Effector memory CD4-positive, alpha-beta T cell (primary cell): ENCODE measurements around the gene GMPPA.

Experiments
- DNase-seq, 3 donors: peaks; one replicate each; pipeline ENCODE4 v3.0.0-alpha.2; 2020
- H3K27ac ChIP-seq: 2 replicates; pipeline ENCODE4 v1.7.0; 2013; ENCODE audit warnings: mild to moderate bottlenecking, low read length, moderate library complexity; ENCODE audit not compliant: insufficient read depth, poor library complexity, severe bottlenecking
- H3K27me3 ChIP-seq: replicated peaks from 2 replicates; pipeline ENCODE4 v1.7.0; 2013; ENCODE audit warnings: mild to moderate bottlenecking, low read length; ENCODE audit not compliant: insufficient read depth, control insufficient read depth, poor library complexity, severe bottlenecking
- H3K36me3 ChIP-seq: 2 replicates; pipeline ENCODE4 v1.7.0; 2013; ENCODE audit warnings: mild to moderate bottlenecking, low read length, moderate library complexity; ENCODE audit not compliant: control insufficient read depth, insufficient read depth
- H3K4me1 ChIP-seq: 2 replicates; pipeline ENCODE4 v1.7.0; 2013; ENCODE audit warnings: low read length, mild to moderate bottlenecking; ENCODE audit not compliant: control insufficient read depth, insufficient read depth, poor library complexity, severe bottlenecking
- H3K4me3 ChIP-seq: 2 replicates; pipeline ENCODE4 v1.7.0; 2013; ENCODE audit warnings: low read length, low read depth, mild to moderate bottlenecking; ENCODE audit not compliant: insufficient read depth, poor library complexity, severe bottlenecking
- H3K9me3 ChIP-seq: 2 replicates; pipeline ENCODE4 v1.7.0; 2013; ENCODE audit warnings: mild to moderate bottlenecking, low read length, moderate library complexity; ENCODE audit not compliant: control insufficient read depth

GMPPA gene

DNA sequence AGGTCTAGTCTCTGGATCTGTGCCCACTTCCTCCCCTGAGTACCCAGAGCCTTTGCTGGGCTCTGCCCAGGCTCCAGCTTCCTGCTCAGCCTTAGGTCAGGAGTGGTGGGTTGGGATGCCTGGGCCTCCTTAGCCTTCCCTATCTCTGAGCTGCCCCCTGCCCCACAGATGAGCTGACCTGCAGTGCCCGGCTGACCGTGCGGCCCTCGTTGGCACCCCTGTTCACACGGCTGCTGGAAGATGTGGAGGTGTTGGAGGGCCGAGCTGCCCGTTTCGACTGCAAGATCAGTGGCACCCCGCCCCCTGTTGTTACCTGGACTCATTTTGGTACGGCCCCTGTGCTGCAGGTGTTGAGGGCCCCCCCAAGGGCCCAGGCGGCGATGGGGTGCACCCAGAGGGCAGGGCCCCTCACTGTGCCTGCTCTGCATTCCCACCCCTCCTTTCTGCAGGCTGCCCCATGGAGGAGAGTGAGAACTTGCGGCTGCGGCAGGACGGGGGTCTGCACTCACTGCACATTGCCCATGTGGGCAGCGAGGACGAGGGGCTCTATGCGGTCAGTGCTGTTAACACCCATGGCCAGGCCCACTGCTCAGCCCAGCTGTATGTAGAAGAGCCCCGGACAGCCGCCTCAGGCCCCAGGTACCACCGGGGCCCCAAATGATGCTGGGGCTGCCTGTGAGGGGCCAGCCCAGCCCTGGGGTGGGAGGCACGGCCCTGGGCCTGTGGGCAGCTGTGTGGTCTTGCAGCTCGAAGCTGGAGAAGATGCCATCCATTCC is 30.1 kb upstream of the GMPPA start:
- Histone ChIP-seq H3K4me3 (no peak overlapping the region), H3K36me3 (no peaks in the 10 kb centered on the region), H3K4me1 (no peaks in the 10 kb centered on the region)

GRCh38 chr2:219469186-219469724 is 29.4 kb upstream of the GMPPA start:
- no peak for DNase-seq
- no peaks in the 10 kb centered on the region for H3K36me3 ChIP-seq
- no peaks in the 10 kb centered on the region for H3K4me1 ChIP-seq
- H3K27ac ChIP-seq: no peak overlapping the region
- no peak overlapping the region for H3K4me3 ChIP-seq
- no peaks in the 10 kb centered on the region for H3K9me3 ChIP-seq
- no peaks in the 10 kb centered on the region for H3K27me3 ChIP-seq

More for the DNA sequence above, 30.1 kb upstream of the GMPPA start:
- Histone ChIP-seq H3K27ac (no peak overlapping the region), H3K9me3 (no peaks in the 10 kb centered on the region), H3K27me3 (no peaks in the 10 kb centered on the region)
- no peak for DNase-seq

GRCh38 chr2:219470429-219470828 is 28.3 kb upstream of the GMPPA start:
- Histone ChIP-seq H3K27me3 (no peaks in the 10 kb centered on the region), H3K27ac (no peak overlapping the region), H3K4me1 (no peaks in the 10 kb centered on the region), H3K9me3 (no peaks in the 10 kb centered on the region), H3K36me3 (no peaks in the 10 kb centered on the region), H3K4me3 (no peak overlapping the region)
- DNase-seq: no peak

DNA sequence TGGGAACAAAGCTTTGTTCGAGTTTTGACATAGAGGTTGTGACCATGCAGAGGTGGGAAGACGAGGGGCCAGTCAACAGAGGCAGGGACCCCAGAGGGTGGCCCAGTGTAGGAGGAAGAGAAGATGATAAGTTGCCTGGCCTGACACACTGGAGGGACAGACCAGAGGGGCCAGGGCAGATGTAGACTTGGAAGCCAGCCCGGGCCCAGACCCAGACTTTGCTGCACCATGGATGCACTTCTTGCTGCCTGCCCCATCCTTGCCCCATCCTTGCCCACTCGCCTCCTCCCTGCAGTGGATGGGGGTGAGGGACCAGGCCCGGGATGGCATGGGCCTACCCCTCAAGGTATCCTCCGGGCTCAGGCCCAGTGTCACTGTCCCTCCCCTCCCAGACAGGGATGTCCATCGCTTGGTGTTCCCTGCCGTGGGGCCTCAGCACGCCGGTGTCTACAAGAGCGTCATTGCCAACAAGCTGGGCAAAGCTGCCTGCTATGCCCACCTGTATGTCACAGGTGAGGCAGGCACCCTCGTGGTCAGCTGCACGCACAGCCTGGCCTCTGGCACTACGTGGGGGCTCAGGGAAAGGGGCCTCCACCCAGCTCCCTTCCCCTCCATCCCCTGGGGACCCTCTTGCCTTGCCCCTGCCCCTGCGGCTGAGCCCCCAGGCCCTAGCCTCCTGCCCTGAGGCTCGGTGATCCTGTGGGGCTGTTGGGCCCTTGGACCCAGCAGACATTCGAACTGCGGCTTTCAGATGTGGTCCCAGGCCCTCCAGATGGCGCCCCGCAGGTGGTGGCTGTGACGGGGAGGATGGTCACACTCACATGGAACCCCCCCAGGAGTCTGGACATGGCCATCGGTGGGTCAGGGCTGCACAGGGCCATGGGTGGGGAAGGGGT is 27.0 kb upstream of the GMPPA start:
- no peak for DNase-seq
- H3K4me1 ChIP-seq: peaks cover 3% of the 10 kb centered on the region
- no peaks in the 10 kb centered on the region for H3K27me3 ChIP-seq
- H3K27ac ChIP-seq: no peak overlapping the region
- H3K36me3 ChIP-seq: no peaks in the 10 kb centered on the region
- no peak overlapping the region for H3K4me3 ChIP-seq
- H3K9me3 ChIP-seq: no peaks in the 10 kb centered on the region

GRCh38 chr2:219472629-219473187 is 26.0 kb upstream of the GMPPA start:
- H3K4me1 ChIP-seq: peaks cover 3% of the 10 kb centered on the region
- no peaks in the 10 kb centered on the region for H3K27me3 ChIP-seq
- DNase-seq: no peak
- H3K36me3 ChIP-seq: no peaks in the 10 kb centered on the region
- no peak overlapping the region for H3K27ac ChIP-seq
- H3K9me3 ChIP-seq: no peaks in the 10 kb centered on the region
- H3K4me3 ChIP-seq: no peak overlapping the region

DNA sequence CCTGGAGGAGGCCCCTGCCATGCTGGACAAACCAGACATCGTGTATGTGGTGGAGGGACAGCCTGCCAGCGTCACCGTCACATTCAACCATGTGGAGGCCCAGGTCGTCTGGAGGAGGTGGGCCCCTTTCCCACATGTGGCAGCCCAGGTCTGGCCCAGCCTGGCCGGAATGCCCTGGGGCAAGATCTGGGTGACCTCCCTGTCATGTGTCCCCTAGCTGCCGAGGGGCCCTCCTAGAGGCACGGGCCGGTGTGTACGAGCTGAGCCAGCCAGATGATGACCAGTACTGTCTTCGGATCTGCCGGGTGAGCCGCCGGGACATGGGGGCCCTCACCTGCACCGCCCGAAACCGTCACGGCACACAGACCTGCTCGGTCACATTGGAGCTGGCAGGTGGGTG is 25.2 kb upstream of the GMPPA start:
- Histone ChIP-seq H3K9me3 (no peaks in the 10 kb centered on the region), H3K27ac (no peak overlapping the region), H3K4me3 (no peak overlapping the region), H3K4me1 (peaks cover 3% of the 10 kb centered on the region), H3K36me3 (no peaks in the 10 kb centered on the region), H3K27me3 (no peaks in the 10 kb centered on the region)
- DNase-seq: no peak

DNA sequence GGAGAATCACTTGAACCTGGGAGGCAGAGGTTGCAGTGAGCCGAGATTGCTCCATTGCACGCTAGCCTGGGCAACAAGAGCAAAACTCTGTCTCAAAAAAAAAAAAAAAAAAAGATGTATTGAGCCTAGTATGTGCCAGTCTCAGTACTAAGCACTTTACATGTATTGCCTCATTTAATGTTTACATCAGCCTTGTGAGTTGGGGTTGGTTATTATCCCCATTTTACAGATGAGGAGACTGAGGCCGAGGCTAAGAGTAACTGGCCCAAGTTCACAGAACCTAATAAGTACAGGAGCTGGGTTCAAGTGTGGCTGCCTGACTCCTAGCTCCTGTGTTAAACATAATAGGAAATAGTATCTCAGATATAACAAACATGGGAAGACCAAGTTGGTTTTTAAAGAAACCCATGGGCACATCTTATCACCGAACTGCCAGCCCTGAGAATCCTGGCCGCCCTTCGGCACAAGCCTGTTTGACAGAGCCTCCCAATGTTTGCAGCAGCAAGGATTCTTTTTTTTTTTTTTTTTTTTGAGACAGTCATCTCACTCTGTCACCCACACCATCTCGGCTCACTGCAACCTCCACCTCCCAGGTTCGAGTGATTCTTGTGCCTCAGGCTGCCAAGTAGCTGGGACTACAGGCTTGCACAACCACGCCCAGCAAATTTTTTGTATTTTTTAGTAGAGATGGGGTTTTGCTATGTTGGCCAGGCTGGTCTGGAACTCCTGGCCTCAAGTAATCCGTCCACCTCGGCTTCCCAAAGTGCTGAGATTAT is 24.2 kb upstream of the GMPPA start:
- no peak overlapping the region for H3K4me3 ChIP-seq
- H3K4me1 ChIP-seq: peaks cover 3% of the 10 kb centered on the region
- DNase-seq: no peak
- no peaks in the 10 kb centered on the region for H3K27me3 ChIP-seq
- no peaks in the 10 kb centered on the region for H3K9me3 ChIP-seq
- H3K27ac ChIP-seq: no peak overlapping the region
- H3K36me3 ChIP-seq: no peaks in the 10 kb centered on the region

- Histone ChIP-seq H3K27ac (no peak overlapping the region), H3K36me3 (no peaks in the 10 kb centered on the region), H3K27me3 (no peaks in the 10 kb centered on the region), H3K4me3 (no peak overlapping the region), H3K4me1 (peaks cover 3% of the 10 kb centered on the region), H3K9me3 (no peaks in the 10 kb centered on the region)
- no peak for DNase-seq
Observed at GRCh38 chr2:219475278-219475677, 23.4 kb upstream of the GMPPA start.
